ENCODE data around the gene HDAC4. TPM values are rescaled to one million over a fixed set of nuclear protein-coding genes. Genes with fewer than 3 reads are reported as not detected.

HDAC4 gene
- total and polyA plus RNA-seq, 2 of the 4 experiments (the other 2 are of a cell fraction), result 4.1 to 7.2 TPM

DNA sequence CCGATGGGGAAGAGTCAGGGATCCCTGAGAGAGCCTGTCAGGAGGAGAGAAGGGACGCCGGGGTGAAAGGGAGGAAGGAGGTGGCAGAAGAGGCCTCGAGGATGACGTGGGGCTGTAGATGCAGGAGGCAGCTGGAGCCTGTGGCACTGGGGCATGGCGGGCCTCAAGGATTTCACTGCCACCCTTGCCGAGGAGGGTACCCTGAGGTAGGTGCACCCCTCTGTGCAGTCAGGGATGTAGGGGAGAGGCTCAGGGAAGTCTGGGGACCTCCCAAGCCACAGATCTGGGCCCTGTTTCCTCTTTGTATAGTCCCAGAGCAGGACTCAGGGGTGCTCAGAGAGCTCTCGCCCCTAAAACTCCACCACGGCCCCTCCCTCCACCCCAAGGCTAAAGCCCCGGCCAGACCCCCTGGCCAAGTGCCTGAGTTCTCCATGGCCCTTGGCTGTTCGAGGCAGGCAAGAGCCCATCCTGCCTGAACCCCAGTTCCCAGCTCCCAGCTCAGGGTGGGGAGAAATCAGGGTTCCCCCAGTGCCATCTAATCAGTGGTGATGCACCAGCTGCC is 39.0 kb upstream of the HDAC4 start:
- CTCF ChIA-PET, result no interaction called here
- H3K56ac ChIP-seq (ENCODE audit: extremely low read depth, insufficient read depth, low read length), result no peak overlapping the region
- H3K9me3 ChIP-seq (ENCODE audit: control insufficient read depth, insufficient read depth, low read length), result peaks cover 2% of the 10 kb centered on the region; the same call in 1 of the 2 replicates
- POLR2A ChIA-PET (ENCODE audit: unreplicated experiment), result no interaction called here
- intact Hi-C loops (cut with micrococcal nuclease), result no loop called here
- no peak overlapping the region for H3K4me3 ChIP-seq (ENCODE audit: insufficient read depth, low read depth, low read length)
- no peak overlapping the region for H2BK15ac ChIP-seq (ENCODE audit: low read depth, low read length)
- H3K79me1 ChIP-seq (ENCODE audit: low read depth in 1 of 2, low read length in 2 of 2), result no peaks in the 10 kb centered on the region
- in situ Hi-C loops (cut with MboI; ENCODE audit: low sequenced_read_pairs), result no loop called here
- no peak overlapping the region for H3K4me2 ChIP-seq (ENCODE audit: low read depth, low read length)
- no peak for DNase-seq
- no peak overlapping the region for H3K27ac ChIP-seq (ENCODE audit: insufficient read depth, low read length)
- no peak overlapping the region for H3K18ac ChIP-seq (ENCODE audit: low read depth, low read length)
- H3K23ac ChIP-seq (ENCODE audit: low read depth, low read length), result no peak overlapping the region
- no peak overlapping the region for H2BK5ac ChIP-seq (ENCODE audit: low read depth, low read length, poor library complexity, severe bottlenecking)
- H3K4ac ChIP-seq (ENCODE audit: low read depth, low read length), result no peak overlapping the region
- no peaks in the 10 kb centered on the region for H3K9me1 ChIP-seq (ENCODE audit: insufficient read depth, low read length)
- ATAC-seq (ENCODE audit: low read depth), result no peak
- dilution Hi-C loops (cut with HindIII; ENCODE audit: low sequenced_read_pairs, unreplicated experiment), result no loop called here
- no peak overlapping the region for H2AFZ ChIP-seq (replicated peaks; ENCODE audit: low read length, poor library complexity)
- no peaks in the 10 kb centered on the region for H3K36me3 ChIP-seq (ENCODE audit: control insufficient read depth, insufficient read depth, low read length)
- BruUV-seq (replicated peaks), result no TSS peak
- H2BK120ac ChIP-seq (ENCODE audit: low read depth, low read length), result no peak overlapping the region
- no peak overlapping the region for H2BK20ac ChIP-seq (ENCODE audit: low read depth, low read length)
- H3K27me3 ChIP-seq (ENCODE audit: control insufficient read depth, insufficient read depth, low read length), result peaks cover 25% of the 10 kb centered on the region
- 37% methylated on average over 3 of the region's 11 CpGs; no CpG with 5 or more reads in 1 of the 2 experiments for WGBS, 2 experiments (ENCODE audit: extremely low coverage in 2 of 2, insufficient read length in 1 of 2)
- H2AK5ac ChIP-seq (ENCODE audit: low read depth, low read length), result no peak overlapping the region
- H4K8ac ChIP-seq (ENCODE audit: low read depth in 2 of 2, low read length in 2 of 2), result no peak overlapping the region
- no peak overlapping the region for H3K9ac ChIP-seq (ENCODE audit: low read depth, low read length)
- H4K20me1 ChIP-seq (ENCODE audit: insufficient read depth, low read length), result no peaks in the 10 kb centered on the region
- no peak overlapping the region for H4K5ac ChIP-seq (ENCODE audit: low read depth, low read length)
- TF ChIP-seq SMC3 (IDR thresholded peaks at IDR 0.05; ENCODE audit: low read depth, low read length) (no peak), BHLHE40 (IDR thresholded peaks at IDR 0.05; ENCODE audit: low read depth, low read length) (no peak), MXI1 (IDR thresholded peaks at IDR 0.05; ENCODE audit: borderline replicate concordance, low read depth, low read length) (no peak), CTCF (conservative IDR thresholded peaks at IDR 0.05; ENCODE audit: low read depth, low read length) (no peak), MAZ (IDR thresholded peaks at IDR 0.05; ENCODE audit: borderline replicate concordance, low read depth, low read length) (no peak), FOS (IDR thresholded peaks at IDR 0.05; ENCODE audit: low read depth, low read length) (no peak), RAD21 (IDR thresholded peaks at IDR 0.05; ENCODE audit: low read length) (no peak), MAFK (IDR thresholded peaks at IDR 0.05; ENCODE audit: low read depth, low read length) (no peak), CEBPB (IDR thresholded peaks at IDR 0.05; ENCODE audit: low read depth, low read length) (no peak), RCOR1 (IDR thresholded peaks at IDR 0.05; ENCODE audit: insufficient replicate concordance, low read length) (no peak), POLR2A (IDR thresholded peaks at IDR 0.05; ENCODE audit: low read depth, low read length) (no peak), CHD1 (IDR thresholded peaks at IDR 0.05; ENCODE audit: low read depth, low read length) (no peak), NFE2L2 (IDR thresholded peaks at IDR 0.05; ENCODE audit: low read depth, low read length) (no peak), RFX5 (IDR thresholded peaks at IDR 0.05; ENCODE audit: low read depth, low read length) (no peak), USF2 (IDR thresholded peaks at IDR 0.05; ENCODE audit: low read depth, low read length) (no peak)
- TF ChIP-seq, protein P1, sequence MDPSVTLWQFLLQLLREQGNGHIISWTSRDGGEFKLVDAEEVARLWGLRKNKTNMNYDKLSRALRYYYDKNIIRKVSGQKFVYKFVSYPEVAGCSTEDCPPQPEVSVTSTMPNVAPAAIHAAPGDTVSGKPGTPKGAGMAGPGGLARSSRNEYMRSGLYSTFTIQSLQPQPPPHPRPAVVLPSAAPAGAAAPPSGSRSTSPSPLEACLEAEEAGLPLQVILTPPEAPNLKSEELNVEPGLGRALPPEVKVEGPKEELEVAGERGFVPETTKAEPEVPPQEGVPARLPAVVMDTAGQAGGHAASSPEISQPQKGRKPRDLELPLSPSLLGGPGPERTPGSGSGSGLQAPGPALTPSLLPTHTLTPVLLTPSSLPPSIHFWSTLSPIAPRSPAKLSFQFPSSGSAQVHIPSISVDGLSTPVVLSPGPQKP (IDR thresholded peaks at IDR 0.05; ENCODE audit: borderline replicate concordance, low read depth, low read length), result no peak
- H3K4me1 ChIP-seq (ENCODE audit: control insufficient read depth, insufficient read depth, low read length), result no peaks in the 10 kb centered on the region; the same call in 1 of the 2 replicates
- H4K91ac ChIP-seq (ENCODE audit: insufficient read depth, low read depth, low read length), result no peak overlapping the region
- H3K14ac ChIP-seq (replicated peaks; ENCODE audit: low read depth, low read length), result no peak overlapping the region
- H2AK9ac ChIP-seq (replicated peaks; ENCODE audit: low read depth, low read length, poor library complexity), result no peak overlapping the region

Data from IMR-90 (cell line).